Brain pericyte (primary cell): Measurements from ENCODE around the gene NME2.
"Not testable (repeated sequence)": the region's sequence is repeated elsewhere in the genome, so short reads cannot be mapped to it uniquely, and the experiment has no call there.

ENCODE experiments used
- DNase-seq: peaks from one replicate; pipeline ENCODE4 v3.0.0-alpha.2; 2012; ENCODE audit warnings: low read depth, low spot score

NME2 gene

GRCh38 chr17:51166198-51166986 lies at the start of gene NME2:
NME2 (plus strand) TSS chr17:51166411; CDS start chr17:51166831, 420 bp downstream.
- DNase-seq: no peak

- no peak for DNase-seq
Measured at GRCh38 chr17:51118330-51119195, 47.6 kb upstream of the NME2 start.

GRCh38 chr17:51119415-51120356 lies 46.5 kb upstream of the NME2 start:
- DNase-seq: peak; percentile 20

- no peak for DNase-seq
Measured at GRCh38 chr17:51120357-51120738, 45.9 kb upstream of the NME2 start.

GRCh38 chr17:51120739-51121619 lies 45.2 kb upstream of the NME2 start, which contains the start of gene SPAG9:
SPAG9 (minus strand) TSS chr17:51120868; CDS start chr17:51120656, 212 bp downstream.
- peak; percentile 86 for DNase-seq

GRCh38 chr17:51121620-51122472 lies 44.4 kb upstream of the NME2 start:
- DNase-seq: peak; percentile 76

- DNase-seq: not testable (repeated sequence)
Measured at GRCh38 chr17:51122473-51123115, 43.6 kb upstream of the NME2 start.

GRCh38 chr17:51124640-51125503 lies 41.3 kb upstream of the NME2 start:
- DNase-seq: no peak

GRCh38 chr17:51128076-51128475 lies 38.1 kb upstream of the NME2 start:
- no peak for DNase-seq

- DNase-seq: no peak
Measured at GRCh38 chr17:51132964-51133319, 33.3 kb upstream of the NME2 start.

GRCh38 chr17:51133365-51133764 lies 32.8 kb upstream of the NME2 start:
- DNase-seq: no peak

GRCh38 chr17:51135956-51136355 lies 30.3 kb upstream of the NME2 start:
- no peak for DNase-seq

- DNase-seq: no peak
Measured at GRCh38 chr17:51142597-51142996, 23.6 kb upstream of the NME2 start.

GRCh38 chr17:51144266-51145022 lies 21.8 kb upstream of the NME2 start:
- DNase-seq: no peak

- DNase-seq: no peak
Measured at GRCh38 chr17:51147650-51148049, 18.6 kb upstream of the NME2 start.

GRCh38 chr17:51149163-51149562 lies 17.0 kb upstream of the NME2 start:
- DNase-seq: no peak

GRCh38 chr17:51150932-51151331 lies 15.3 kb upstream of the NME2 start:
- DNase-seq: no peak
